Gastrocnemius medialis (tissue), 4 donors: ENCODE data around the gene RYR2. TPM values are rescaled to one million over a fixed set of nuclear protein-coding genes. Genes with fewer than 3 reads are reported as not detected.
"Not testable (repeated sequence)": the region's sequence is repeated elsewhere in the genome, so short reads cannot be mapped to it uniquely, and the experiment has no call there.

ENCODE experiments used
- ATAC-seq, 2 donors: fragments of 150-250 bp; one replicate each; pipeline ENCODE4 v1.9.1; 2016
- DNase-seq, 2 donors: peaks; one replicate each; pipeline ENCODE4 v3.0.0-alpha.2; 2019
- H3K27ac ChIP-seq, 4 donors: fragments of 200-600 bp; sonication (generic); 1 replicate in 1 of 4; 2 replicates in 3 of 4; pipeline ENCODE4 v1.5.1; 2016 to 2018; ENCODE audit warnings: mild to moderate bottlenecking in 2 of 4, moderate library complexity in 1 of 4
- H3K27me3 ChIP-seq, 3 donors: fragments of 200-600 bp; sonication (generic) in 2 of 3; 1 replicate in 1 of 3; 2 replicates in 2 of 3; pipeline versions ENCODE4 v1.5.1 to v1.6.0; 2016 to 2019; ENCODE audit warnings: mild to moderate bottlenecking in 1 of 3, moderate library complexity in 1 of 3
- H3K36me3 ChIP-seq, 2 donors: fragments of 200-600 bp; sonication (generic) in 1 of 2; one replicate each; pipeline ENCODE4 v1.5.1; 2017 to 2018
- H3K4me1 ChIP-seq, 2 donors: fragments of 200-600 bp; sonication (generic) in 1 of 2; one replicate each; pipeline ENCODE4 v1.5.1; 2016 to 2017; ENCODE audit warnings: mild to moderate bottlenecking in 2 of 2
- H3K4me3 ChIP-seq, 4 donors: fragments of 200-600 bp; sonication (generic) in 3 of 4; 1 replicate in 1 of 4; 2 replicates in 3 of 4; pipeline ENCODE4 v1.5.1; 2016 to 2019; ENCODE audit warnings: mild to moderate bottlenecking in 2 of 4
- H3K9me3 ChIP-seq, 3 donors: fragments of 200-600 bp; sonication (generic) in 2 of 3; 1 replicate in 1 of 3; 2 replicates in 2 of 3; pipeline ENCODE4 v1.5.1; 2016 to 2019
- POLR2A ChIP-seq, 2 donors: fragments of 450-650 bp; IDR thresholded peaks; one replicate each; pipeline ENCODE4 v1.6.1; 2017; ENCODE audit warnings: antibody characterized with exemption in 2 of 2, mild to moderate bottlenecking in 2 of 2, moderate library complexity in 2 of 2
- in situ Hi-C, 4 donors: fragments of 200-750 bp; cut with MboI; loops; one replicate each; pipeline versions ENCODE4 v1.15.0 to v1.8.0; 2017; ENCODE audit warnings: low sequenced_read_pairs in 4 of 4
- intact Hi-C: fragments of 100-400 bp; cut with DNase I; formaldehyde crosslinking; loops from one replicate; pipeline ENCODE4 v1.15.1; 2023; ENCODE audit warnings: low total_unique reads
- total RNA-seq, 4 donors: library from RNA; depleted of rRNA; stranded (reverse); fragments of >200 nt; gene quantifications; one replicate each; pipeline versions ENCODE4 v1.1.0 to v1.2.3, GENCODE V29; 2016
- TF ChIP-seq, protein P1 (sequence below), 5 experiments: fragments of 450-650 bp in 3 of 5; fragments of 200-600 bp in 2 of 5; sonication (generic) in 2 of 5; IDR thresholded peaks in 4 of 5; conservative IDR thresholded peaks in 1 of 5; 1 replicate in 4 of 5; 2 replicates in 1 of 5; pipeline ENCODE4 v1.5.1; 2016 to 2019; ENCODE audit warnings: antibody characterized with exemption in 5 of 5, mild to moderate bottlenecking in 3 of 5, moderate library complexity in 3 of 5

The RYR2 gene
- total RNA-seq, 4 donors from 2014 or later: 0.04 to 0.16 (median 0.07) TPM

DNA sequence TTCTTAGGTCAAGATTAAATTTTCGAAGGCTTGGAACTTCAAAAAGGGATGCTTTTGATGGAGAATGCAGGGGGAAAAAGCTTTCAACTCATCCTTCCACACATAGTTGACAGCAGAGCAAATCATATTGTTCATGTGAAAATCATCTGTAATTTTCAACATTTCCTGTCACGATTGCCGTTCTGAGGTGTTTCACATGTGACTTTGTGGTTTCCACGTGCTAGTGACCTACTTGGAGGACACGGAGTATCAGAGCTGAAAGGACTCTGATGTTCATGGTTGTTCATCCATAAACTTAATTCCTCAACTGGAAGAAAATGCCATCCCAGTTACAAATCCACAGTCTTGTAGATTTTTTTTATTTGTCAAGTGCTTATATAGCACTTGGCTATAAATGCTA is 769.6 kb downstream of the RYR2 start:
- no peaks in the 10 kb centered on the region for H3K4me1 ChIP-seq
- TF ChIP-seq, protein P1, sequence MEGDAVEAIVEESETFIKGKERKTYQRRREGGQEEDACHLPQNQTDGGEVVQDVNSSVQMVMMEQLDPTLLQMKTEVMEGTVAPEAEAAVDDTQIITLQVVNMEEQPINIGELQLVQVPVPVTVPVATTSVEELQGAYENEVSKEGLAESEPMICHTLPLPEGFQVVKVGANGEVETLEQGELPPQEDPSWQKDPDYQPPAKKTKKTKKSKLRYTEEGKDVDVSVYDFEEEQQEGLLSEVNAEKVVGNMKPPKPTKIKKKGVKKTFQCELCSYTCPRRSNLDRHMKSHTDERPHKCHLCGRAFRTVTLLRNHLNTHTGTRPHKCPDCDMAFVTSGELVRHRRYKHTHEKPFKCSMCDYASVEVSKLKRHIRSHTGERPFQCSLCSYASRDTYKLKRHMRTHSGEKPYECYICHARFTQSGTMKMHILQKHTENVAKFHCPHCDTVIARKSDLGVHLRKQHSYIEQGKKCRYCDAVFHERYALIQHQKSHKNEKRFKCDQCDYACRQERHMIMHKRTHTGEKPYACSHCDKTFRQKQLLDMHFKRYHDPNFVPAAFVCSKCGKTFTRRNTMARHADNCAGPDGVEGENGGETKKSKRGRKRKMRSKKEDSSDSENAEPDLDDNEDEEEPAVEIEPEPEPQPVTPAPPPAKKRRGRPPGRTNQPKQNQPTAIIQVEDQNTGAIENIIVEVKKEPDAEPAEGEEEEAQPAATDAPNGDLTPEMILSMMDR (IDR thresholded peaks at IDR 0.05 in 4 of 5, conservative IDR thresholded peaks at IDR 0.05 in 1 of 5): no peak
- TF ChIP-seq POLR2A (IDR thresholded peaks at IDR 0.05): no peak
- intact Hi-C loops: no loop called here
- H3K4me3 ChIP-seq: no peak overlapping the region
- in situ Hi-C loops: no loop called here
- no peaks in the 10 kb centered on the region for H3K27me3 ChIP-seq
- H3K27ac ChIP-seq: no peak overlapping the region
- DNase-seq (no peak), ATAC-seq (no peak)
- no peaks in the 10 kb centered on the region for H3K36me3 ChIP-seq
- no peaks in the 10 kb centered on the region for H3K9me3 ChIP-seq

DNA sequence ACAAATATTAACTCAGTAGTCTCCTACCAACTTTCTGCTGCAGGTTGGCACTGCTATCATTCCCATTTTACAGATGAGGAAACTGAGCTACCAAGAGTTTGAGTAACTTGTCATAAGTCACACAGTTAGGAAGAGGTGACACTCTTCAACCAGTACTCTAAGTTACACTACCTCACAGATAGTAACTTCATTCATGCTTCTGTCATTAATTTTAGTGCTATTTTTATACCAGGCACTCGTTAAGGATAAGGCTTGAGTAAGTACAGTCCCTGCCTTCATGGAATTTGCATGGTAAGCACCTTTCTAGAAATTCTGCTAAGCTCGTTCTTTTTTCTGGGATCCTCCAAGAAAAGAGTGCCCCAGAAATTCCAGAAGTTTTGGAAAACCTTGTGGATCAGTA is 770.1 kb downstream of the RYR2 start:
- no peak for DNase-seq
- no peaks in the 10 kb centered on the region for H3K36me3 ChIP-seq
- no peaks in the 10 kb centered on the region for H3K27me3 ChIP-seq
- in situ Hi-C loops (no loop called here), intact Hi-C loops (no loop called here)
- no peak overlapping the region for H3K4me3 ChIP-seq
- H3K27ac ChIP-seq: no peak overlapping the region
- no peaks in the 10 kb centered on the region for H3K9me3 ChIP-seq
- TF ChIP-seq, protein P1 (IDR thresholded peaks at IDR 0.05 in 4 of 5, conservative IDR thresholded peaks at IDR 0.05 in 1 of 5): no peak
- TF ChIP-seq POLR2A (IDR thresholded peaks at IDR 0.05): no peak
- no peaks in the 10 kb centered on the region for H3K4me1 ChIP-seq
- no peak for ATAC-seq

DNA sequence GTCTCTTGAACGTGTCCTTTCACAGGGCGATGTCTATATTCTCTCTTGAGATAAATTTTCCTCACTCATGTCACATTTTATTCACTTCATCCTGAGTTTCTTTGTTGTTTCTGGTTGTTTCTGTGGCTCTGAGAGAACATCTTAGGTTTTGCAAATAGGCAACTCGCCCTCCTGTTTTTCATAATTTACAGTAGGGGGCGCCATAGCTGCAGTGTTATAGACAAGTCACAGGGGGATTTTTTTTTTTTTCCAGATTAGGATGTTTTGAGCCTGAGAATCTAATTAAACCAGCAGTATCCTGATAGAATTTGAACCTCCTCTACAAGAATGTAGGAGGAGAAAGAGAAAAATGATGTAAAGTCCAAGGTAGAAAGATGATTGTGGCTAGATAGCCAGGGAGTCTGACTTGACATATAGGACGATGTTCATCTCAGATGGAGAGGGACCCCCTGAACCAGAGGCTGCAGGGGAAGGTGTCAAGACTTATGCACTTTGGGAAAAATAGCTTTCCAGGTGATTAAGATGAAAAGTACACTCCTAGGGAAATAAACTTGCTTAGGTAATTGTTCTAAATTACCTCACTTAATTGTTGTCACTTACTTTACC is 772.4 kb downstream of the RYR2 start:
- DNase-seq: no peak
- no peak for ATAC-seq
- Histone ChIP-seq H3K27ac (no peak overlapping the region), H3K27me3 (no peaks in the 10 kb centered on the region), H3K4me3 (no peak overlapping the region), H3K9me3 (no peaks in the 10 kb centered on the region), H3K4me1 (no peaks in the 10 kb centered on the region), H3K36me3 (no peaks in the 10 kb centered on the region)
- no peak for TF ChIP-seq POLR2A (IDR thresholded peaks at IDR 0.05)
- TF ChIP-seq, protein P1 (IDR thresholded peaks at IDR 0.05 in 4 of 5, conservative IDR thresholded peaks at IDR 0.05 in 1 of 5): no peak
- intact Hi-C loops (no loop called here), in situ Hi-C loops (no loop called here)

DNA sequence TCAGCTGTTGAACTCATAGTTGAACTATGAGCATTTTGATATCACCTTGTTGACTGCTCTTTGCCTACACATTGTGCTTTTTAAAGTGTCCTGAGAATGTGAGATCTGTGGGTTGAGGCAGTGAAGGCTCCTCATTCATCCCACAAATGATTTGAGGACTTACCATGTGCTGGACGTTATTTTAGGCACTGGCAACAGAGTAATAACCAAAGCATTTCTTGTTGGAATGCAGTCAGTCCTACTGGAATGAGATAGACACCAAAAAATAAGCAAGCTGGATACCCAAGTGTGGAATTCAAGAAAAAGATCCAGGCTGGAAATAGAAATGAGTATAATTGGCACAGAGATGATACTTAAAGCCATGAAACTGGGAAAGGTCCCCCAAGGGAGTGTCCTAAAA is 775.3 kb downstream of the RYR2 start:
- no peak overlapping the region for H3K27ac ChIP-seq
- TF ChIP-seq, protein P1 (IDR thresholded peaks at IDR 0.05 in 4 of 5, conservative IDR thresholded peaks at IDR 0.05 in 1 of 5): no peak
- TF ChIP-seq POLR2A (IDR thresholded peaks at IDR 0.05): no peak
- intact Hi-C loops (no loop called here), in situ Hi-C loops (no loop called here)
- DNase-seq (no peak), ATAC-seq (no peak)
- H3K36me3 ChIP-seq: no peaks in the 10 kb centered on the region
- H3K9me3 ChIP-seq: no peaks in the 10 kb centered on the region
- H3K4me1 ChIP-seq: no peaks in the 10 kb centered on the region
- no peaks in the 10 kb centered on the region for H3K27me3 ChIP-seq
- no peak overlapping the region for H3K4me3 ChIP-seq

DNA sequence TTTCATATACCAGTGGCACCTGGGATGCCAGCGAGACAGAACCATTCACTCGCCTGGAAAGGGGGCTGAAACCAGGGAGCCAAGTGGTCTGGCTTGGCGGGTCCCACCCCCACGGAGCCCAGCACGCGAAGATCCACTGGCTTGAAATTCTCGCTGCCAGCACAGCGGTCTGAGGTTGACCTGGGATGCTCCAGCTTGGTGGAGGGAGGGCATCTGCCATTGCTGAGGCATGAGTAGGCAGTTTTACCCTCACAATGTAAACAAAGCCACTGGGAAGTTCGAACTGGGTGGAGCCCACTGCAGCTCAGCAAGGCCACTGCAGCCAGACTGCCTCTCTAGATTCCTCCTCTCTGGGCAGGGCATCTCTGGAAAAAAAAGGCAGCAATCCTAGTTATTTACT is 778.6 kb downstream of the RYR2 start:
- H3K4me1 ChIP-seq, H3K9me3 ChIP-seq, H3K4me3 ChIP-seq, DNase-seq, intact Hi-C loops, ATAC-seq, H3K27me3 ChIP-seq, H3K36me3 ChIP-seq, in situ Hi-C loops, H3K27ac ChIP-seq: not testable (repeated sequence)
